HepG2 (cell line): Measurements from ENCODE around the gene PWWP2A. TPM values are rescaled to one million over a fixed set of nuclear protein-coding genes. Genes with fewer than 3 reads are reported as not detected.

Experiments
- CBX5 ChIP-seq: sonication (generic); formaldehyde crosslinking; IDR thresholded peaks from 2 replicates; pipeline ENCODE4 v1.4.0; 2020; ENCODE audit warnings: missing genetic modification reagents, borderline replicate concordance
- CEBPG ChIP-seq: IDR thresholded peaks from 2 replicates; pipeline ENCODE4 v1.6.1; 2016
- GLMP ChIP-seq: sonication (generic); formaldehyde crosslinking; IDR thresholded peaks from 2 replicates; pipeline ENCODE4 v1.9.0; 2021; ENCODE audit warnings: missing genetic modification reagents, mild to moderate bottlenecking, borderline replicate concordance
- JARID2 ChIP-seq: sonication (generic); formaldehyde crosslinking; IDR thresholded peaks from 2 replicates; pipeline ENCODE4 v1.8.1; 2023; ENCODE audit warnings: missing genetic modification reagents, inconsistent platforms; ENCODE audit not compliant: insufficient replicate concordance
- KDM5A ChIP-seq: fragments of 200-600 bp; sonication (generic); IDR thresholded peaks from 2 replicates; pipeline ENCODE4 v1.7.0; 2018; ENCODE audit warnings: antibody characterized with exemption, mild to moderate bottlenecking, low read length, borderline replicate concordance
- KIAA2018 ChIP-seq: sonication (generic); formaldehyde crosslinking; IDR thresholded peaks from 2 replicates; pipeline ENCODE4 v1.5.0; 2020; ENCODE audit warnings: mild to moderate bottlenecking, missing genetic modification reagents, borderline replicate concordance
- NR2F1 ChIP-seq, 2 experiments: fragments of 450-650 bp in 1 of 2; formaldehyde crosslinking in 1 of 2; IDR thresholded peaks; 2 replicates each; pipeline versions ENCODE4 v1.5.0 to v1.6.1; 2016 to 2020; ENCODE audit warnings: mild to moderate bottlenecking in 1 of 2, missing compliant biosample characterization in 1 of 2, missing genetic modification reagents in 1 of 2, moderate library complexity in 1 of 2
- PAF1 ChIP-seq: IDR thresholded peaks from 2 replicates; pipeline ENCODE4 v1.6.1; 2016; ENCODE audit warnings: missing genetic modification reagents, missing compliant biosample characterization
- PITX1 ChIP-seq: sonication (generic); formaldehyde crosslinking; IDR thresholded peaks from 2 replicates; pipeline ENCODE4 v1.5.1; 2020; ENCODE audit warnings: mild to moderate bottlenecking, missing genetic modification reagents
- RFX5 ChIP-seq: IDR thresholded peaks from 2 replicates; pipeline ENCODE4 v1.6.1; 2011; ENCODE audit warnings: low read depth, low read length, improper control_type of control experiment
- SSRP1 ChIP-seq: IDR thresholded peaks from 2 replicates; pipeline ENCODE4 v1.6.1; 2016; ENCODE audit warnings: control low read depth
- TBL1XR1 ChIP-seq: fragments of 150-350 bp; IDR thresholded peaks from 2 replicates; pipeline ENCODE4 v1.6.1; 2014; ENCODE audit warnings: borderline replicate concordance, low read length; ENCODE audit not compliant: partially characterized antibody
- TCF7 ChIP-seq: sonication (generic); IDR thresholded peaks from 2 replicates; pipeline ENCODE4 v1.6.1; 2016; ENCODE audit warnings: antibody characterized with exemption, low read depth
- TEAD2 ChIP-seq: sonication (generic); formaldehyde crosslinking; IDR thresholded peaks from 2 replicates; pipeline ENCODE4 v1.9.0; 2021; ENCODE audit warnings: missing genetic modification reagents
- ZBTB7A ChIP-seq: sonication (generic); formaldehyde crosslinking; IDR thresholded peaks from 2 replicates; pipeline ENCODE4 v1.8.0; 2022; ENCODE audit warnings: mild to moderate bottlenecking, missing genetic modification reagents
- ZNF138 ChIP-seq: sonication (generic); formaldehyde crosslinking; IDR thresholded peaks from 2 replicates; pipeline ENCODE4 v1.5.0; 2020; ENCODE audit warnings: mild to moderate bottlenecking, low read depth, missing genetic modification reagents
- ZNF44 ChIP-seq: sonication (generic); formaldehyde crosslinking; IDR thresholded peaks from 2 replicates; pipeline ENCODE4 v1.5.1; 2020; ENCODE audit warnings: mild to moderate bottlenecking, missing genetic modification reagents
- ZNF678 ChIP-seq: sonication (generic); formaldehyde crosslinking; IDR thresholded peaks from 2 replicates; pipeline ENCODE4 v1.4.0; 2020; ENCODE audit warnings: mild to moderate bottlenecking, missing genetic modification reagents
- polyA plus RNA-seq, 8 experiments: library from polyadenylated mRNA; depleted of rRNA in 3 of 8; stranded (reverse) in 7 of 8; unstranded in 1 of 8; fragments of >200 nt; fragmentation: Illumina TruSeq in 4 of 8; extraction: Trizol in 4 of 8; gene quantifications; 2 replicates each; pipeline versions ENCODE4 v1.2.1 to v1.2.3, GENCODE V29; 2011 to 2016; ENCODE audit warnings: low read depth in 4 of 8, missing spikeins in 1 of 8, mixed read lengths in 1 of 8; ENCODE audit not compliant: insufficient read depth in 1 of 8
- total RNA-seq, 5 experiments: library from RNA; depleted of rRNA; stranded (reverse); fragments of >200 nt; fragmentation: Illumina TruSeq; extraction: Trizol; gene quantifications; 2 replicates each; pipeline ENCODE4 v1.2.3, GENCODE V29; 2016; ENCODE audit warnings: low read depth in 1 of 5

Gene PWWP2A
- total and polyA plus RNA-seq, 2 of the 13 experiments (the other 11 are each of a cell fraction or from before 2014, with no cell fraction given), result 7.3 to 16.9 TPM

DNA sequence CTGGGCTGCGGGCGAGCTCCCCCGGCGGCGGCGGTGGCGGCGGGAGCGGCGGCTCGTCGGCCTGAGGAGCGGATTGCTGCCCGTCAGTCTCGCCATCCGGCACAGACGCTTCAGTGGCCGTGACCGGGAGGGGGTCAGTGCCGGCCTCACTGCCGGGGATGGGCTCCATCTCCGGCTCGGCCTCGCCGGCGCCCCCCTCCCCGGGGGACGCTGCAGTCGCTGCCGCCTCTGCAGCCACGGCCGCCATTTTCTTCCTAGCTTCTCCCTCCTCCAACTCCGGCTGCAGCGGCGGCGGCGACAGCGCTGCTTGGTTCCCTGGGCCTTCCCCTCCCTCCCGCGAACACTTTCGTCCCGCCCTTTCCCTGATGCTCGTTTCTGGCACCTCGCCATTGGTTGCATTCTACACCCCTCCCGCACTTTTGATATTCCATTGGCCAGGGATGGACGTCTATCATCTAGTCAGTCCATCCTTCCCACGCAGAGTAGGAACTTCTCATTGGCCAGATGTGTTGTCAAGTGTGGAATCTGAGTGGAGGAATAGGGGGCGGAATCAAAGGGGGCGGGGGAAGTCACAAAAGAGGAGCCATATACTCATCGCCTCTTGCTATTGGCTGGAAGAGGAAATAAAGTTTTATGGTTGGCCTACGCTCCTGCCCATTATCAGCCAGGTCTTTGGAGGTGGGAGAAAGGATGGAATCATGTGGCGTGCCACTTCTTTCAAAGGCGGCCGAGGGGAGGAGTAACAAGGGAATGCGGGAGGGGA, at the start of gene PWWP2A (continued):
- TF ChIP-seq PITX1 (CRISPR knock-in tag) (no peak), ZNF138 (CRISPR knock-in tag) (0 out of 2 replicates have a peak, but pooled peaks have one; percentile 51), ZNF678 (CRISPR knock-in tag) (0 out of 2 replicates have a peak, but pooled peaks have one; percentile 59), CEBPG (CRISPR knock-in tag) (no peak), ZBTB7A (CRISPR knock-in tag) (0 out of 2 replicates have a peak, but pooled peaks have one; percentile 19), KDM5A (peak; percentile 52; the same call in 1 of the 2 replicates), RFX5 (no peak; the same call in 1 of the 2 replicates), TBL1XR1 (no peak), PAF1 (CRISPR knock-in tag) (no peak), KIAA2018 (CRISPR knock-in tag) (no peak), JARID2 (CRISPR knock-in tag) (no peak), NR2F1 (CRISPR knock-in tag; IDR thresholded peaks at IDR 0.05) (no peak), ZNF44 (CRISPR knock-in tag) (no peak), CBX5 (CRISPR knock-in tag) (no peak), TCF7 (no peak; the same call in 1 of the 2 replicates), GLMP (CRISPR knock-in tag) (no peak), SSRP1 (CRISPR knock-in tag) (no peak), TEAD2 (CRISPR knock-in tag) (no peak)
